WERI-Rb-1 (cell line): ENCODE results near the gene FGF14.

Source experiments
- DNase-seq: peaks from one replicate; pipeline ENCODE4 v3.0.0-alpha.2; 2020
- H3K27ac ChIP-seq: fragments of 250-450 bp; sonication (Bioruptor Pico); 2 replicates; pipeline ENCODE4 v1.5.1; 2020; ENCODE audit warnings: mild to moderate bottlenecking, moderate library complexity
- H3K27me3 ChIP-seq: fragments of 250-450 bp; sonication (Bioruptor Pico); 2 replicates; pipeline ENCODE4 v1.5.1; 2021; ENCODE audit warnings: mild to moderate bottlenecking, low read depth, moderate library complexity; ENCODE audit not compliant: insufficient read depth, severe bottlenecking
- H3K36me3 ChIP-seq: fragments of 250-450 bp; sonication (Bioruptor Pico); 2 replicates; pipeline ENCODE4 v1.5.1; 2020; ENCODE audit warnings: mild to moderate bottlenecking, moderate library complexity
- H3K4me3 ChIP-seq: 2 replicates; pipeline ENCODE4 v1.5.1; 2011; ENCODE audit warnings: low read depth, mild to moderate bottlenecking, control low read depth, low read length
- H3K9me3 ChIP-seq: fragments of 250-450 bp; sonication (Bioruptor Pico); 2 replicates; pipeline ENCODE4 v1.5.1; 2021; ENCODE audit warnings: mild to moderate bottlenecking, moderate library complexity; ENCODE audit not compliant: severe bottlenecking
- TF ChIP-seq, protein P1 (sequence below): IDR thresholded peaks from 2 replicates; pipeline ENCODE4 v1.5.1; 2011; ENCODE audit warnings: low read depth, mild to moderate bottlenecking, control low read depth, inconsistent platforms, low read length

Gene FGF14

DNA sequence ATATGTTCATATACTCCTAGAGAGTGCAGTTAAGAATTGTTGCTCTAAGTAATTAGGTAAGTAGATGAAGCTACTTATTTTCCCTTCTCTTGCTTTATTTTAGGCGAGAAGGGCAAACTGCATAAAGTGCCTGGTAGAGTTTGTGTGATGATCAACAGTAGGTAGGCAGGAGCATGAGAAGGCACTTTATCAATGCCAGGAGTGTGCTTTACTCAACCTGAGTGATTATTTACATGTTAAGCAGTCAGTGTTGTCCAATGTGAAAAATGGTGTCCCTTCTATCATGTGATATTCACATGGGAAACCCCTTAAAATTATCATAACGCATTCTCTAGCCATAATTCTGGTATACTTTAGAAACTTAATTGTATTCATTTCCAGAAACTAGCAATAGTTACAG, 655.3 kb downstream of the FGF14 start:
- no peak for DNase-seq
- Histone ChIP-seq H3K27me3 (no peaks in the 10 kb centered on the region), H3K4me3 (no peak overlapping the region), H3K36me3 (no peaks in the 10 kb centered on the region), H3K27ac (no peak overlapping the region), H3K9me3 (no peaks in the 10 kb centered on the region)
- TF ChIP-seq, protein P1, sequence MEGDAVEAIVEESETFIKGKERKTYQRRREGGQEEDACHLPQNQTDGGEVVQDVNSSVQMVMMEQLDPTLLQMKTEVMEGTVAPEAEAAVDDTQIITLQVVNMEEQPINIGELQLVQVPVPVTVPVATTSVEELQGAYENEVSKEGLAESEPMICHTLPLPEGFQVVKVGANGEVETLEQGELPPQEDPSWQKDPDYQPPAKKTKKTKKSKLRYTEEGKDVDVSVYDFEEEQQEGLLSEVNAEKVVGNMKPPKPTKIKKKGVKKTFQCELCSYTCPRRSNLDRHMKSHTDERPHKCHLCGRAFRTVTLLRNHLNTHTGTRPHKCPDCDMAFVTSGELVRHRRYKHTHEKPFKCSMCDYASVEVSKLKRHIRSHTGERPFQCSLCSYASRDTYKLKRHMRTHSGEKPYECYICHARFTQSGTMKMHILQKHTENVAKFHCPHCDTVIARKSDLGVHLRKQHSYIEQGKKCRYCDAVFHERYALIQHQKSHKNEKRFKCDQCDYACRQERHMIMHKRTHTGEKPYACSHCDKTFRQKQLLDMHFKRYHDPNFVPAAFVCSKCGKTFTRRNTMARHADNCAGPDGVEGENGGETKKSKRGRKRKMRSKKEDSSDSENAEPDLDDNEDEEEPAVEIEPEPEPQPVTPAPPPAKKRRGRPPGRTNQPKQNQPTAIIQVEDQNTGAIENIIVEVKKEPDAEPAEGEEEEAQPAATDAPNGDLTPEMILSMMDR: no peak

DNA sequence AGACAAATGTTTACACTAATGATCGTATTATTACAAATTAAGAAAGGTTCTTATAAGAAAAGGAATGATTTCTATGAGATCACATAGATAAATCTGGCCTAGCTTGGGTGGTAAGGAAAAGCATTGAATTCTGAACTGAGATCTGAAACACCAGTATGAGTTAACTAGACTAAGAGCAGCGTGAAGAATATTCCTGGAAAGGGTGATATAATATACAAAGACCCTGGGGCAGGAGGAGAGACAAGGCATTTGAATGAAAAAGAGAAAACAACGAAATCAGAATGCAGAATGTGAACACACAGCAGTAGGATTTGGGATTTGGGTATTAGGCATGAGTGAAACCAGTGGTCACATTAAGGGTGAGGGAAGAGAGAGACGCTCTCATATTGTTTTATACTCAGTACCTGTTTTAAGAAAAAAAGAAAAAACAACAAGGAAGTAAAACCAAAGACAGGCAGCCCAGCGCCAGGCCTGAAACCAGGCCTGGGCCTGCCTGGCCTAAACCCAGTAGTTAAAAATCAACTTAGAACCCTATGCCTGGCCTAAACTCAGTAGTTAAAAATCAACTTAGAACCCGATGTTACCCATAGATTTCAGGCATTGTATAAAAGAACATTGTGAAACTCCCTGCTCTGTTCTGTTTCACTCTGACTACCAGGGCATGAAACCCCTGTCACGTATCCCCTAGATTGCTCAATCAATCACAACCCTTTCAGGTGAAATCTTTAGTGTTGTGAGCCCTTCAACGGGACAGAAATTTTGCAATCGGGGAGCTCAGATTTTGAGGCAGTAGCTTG, 662.3 kb downstream of the FGF14 start:
- no peak for DNase-seq
- H3K27ac ChIP-seq: no peak overlapping the region
- H3K9me3 ChIP-seq: peaks cover 3% of the 10 kb centered on the region
- no peaks in the 10 kb centered on the region for H3K36me3 ChIP-seq
- H3K27me3 ChIP-seq: no peaks in the 10 kb centered on the region
- TF ChIP-seq, protein P1: no peak
- H3K4me3 ChIP-seq: no peak overlapping the region

DNA sequence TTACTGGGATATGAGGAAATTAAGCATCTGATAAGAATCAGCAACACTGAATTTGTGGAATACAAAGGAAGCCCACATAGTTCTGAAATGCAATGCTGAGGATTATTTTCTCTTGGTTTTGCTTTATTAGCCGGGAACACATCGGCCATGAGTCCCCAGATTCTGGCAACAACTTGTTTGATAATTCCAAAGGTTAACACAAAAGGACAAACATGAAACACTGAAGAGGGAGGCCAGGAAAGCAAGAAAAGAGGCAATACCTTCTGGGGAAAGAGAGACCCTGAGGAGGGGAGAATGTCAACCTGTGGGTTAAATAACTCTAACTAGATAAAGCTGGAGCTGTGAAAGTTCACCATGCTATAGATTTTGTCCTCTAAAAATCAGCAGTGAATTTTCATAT, 663.5 kb downstream of the FGF14 start:
- Histone ChIP-seq H3K27me3 (no peaks in the 10 kb centered on the region), H3K27ac (no peak overlapping the region), H3K9me3 (peaks cover 3% of the 10 kb centered on the region), H3K4me3 (no peak overlapping the region), H3K36me3 (no peaks in the 10 kb centered on the region)
- TF ChIP-seq, protein P1: no peak
- no peak for DNase-seq

DNA sequence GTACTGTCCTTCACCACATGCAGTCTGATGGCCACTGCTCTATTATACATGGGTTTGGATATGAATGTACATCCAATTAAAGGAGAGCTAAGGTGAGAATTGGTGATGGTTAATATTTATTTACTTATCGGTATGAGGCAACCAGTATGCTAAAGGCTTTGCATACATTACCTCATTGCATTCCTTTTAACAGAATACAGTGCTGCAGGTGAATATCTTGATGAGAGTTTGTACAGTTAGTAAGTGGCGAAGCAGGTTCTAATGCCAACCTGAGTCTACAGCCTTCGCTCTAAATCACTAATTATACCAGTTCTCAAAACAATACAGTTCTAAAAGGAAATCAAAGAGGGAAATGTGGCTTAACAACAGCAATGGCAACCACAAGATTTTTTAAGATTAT, 665.3 kb downstream of the FGF14 start:
- H3K4me3 ChIP-seq: no peak overlapping the region
- H3K27ac ChIP-seq: no peak overlapping the region
- TF ChIP-seq, protein P1: no peak
- no peak for DNase-seq
- no peaks in the 10 kb centered on the region for H3K36me3 ChIP-seq
- peaks cover 3% of the 10 kb centered on the region for H3K9me3 ChIP-seq
- H3K27me3 ChIP-seq: no peaks in the 10 kb centered on the region

DNA sequence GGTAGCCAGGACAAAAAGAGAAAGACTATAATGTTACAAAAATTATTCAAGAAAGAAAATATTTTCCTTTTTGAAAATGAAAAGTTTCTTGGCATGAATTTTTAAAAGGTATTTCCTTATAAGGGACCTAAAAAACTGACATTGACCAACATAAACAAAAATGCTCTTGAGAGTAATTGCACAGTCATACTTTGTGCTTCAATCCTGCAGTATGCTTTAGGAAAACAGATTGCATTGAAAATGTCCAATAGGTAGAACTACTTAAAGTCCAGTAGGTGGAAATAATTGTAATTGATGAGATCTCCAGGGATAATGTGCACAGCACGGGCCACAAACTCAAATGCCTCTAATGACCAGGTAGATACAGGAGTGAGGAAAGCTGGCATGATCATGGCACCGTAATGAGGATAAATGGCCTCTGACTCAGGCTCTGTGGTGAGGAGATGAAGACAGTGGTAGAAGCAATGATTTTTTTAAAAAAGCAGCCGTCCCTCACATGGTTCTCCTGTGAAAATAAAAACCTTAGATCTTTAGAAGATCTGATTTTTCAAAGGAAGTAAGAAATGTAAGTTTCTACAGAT, 671.3 kb downstream of the FGF14 start:
- no peak overlapping the region for H3K4me3 ChIP-seq
- no peaks in the 10 kb centered on the region for H3K27me3 ChIP-seq
- H3K9me3 ChIP-seq: no peaks in the 10 kb centered on the region
- TF ChIP-seq, protein P1: no peak
- H3K36me3 ChIP-seq: no peaks in the 10 kb centered on the region
- no peak overlapping the region for H3K27ac ChIP-seq
- DNase-seq: no peak
